Smooth muscle cell of the pulmonary artery (primary cell): ENCODE measurements around the gene ALOX15. TPM values are rescaled to one million over a fixed set of nuclear protein-coding genes. Genes with fewer than 3 reads are reported as not detected.

ENCODE experiments used
- total RNA-seq: library from RNA; depleted of rRNA; stranded (reverse); fragments of >200 nt; gene quantifications from 2 replicates; pipeline ENCODE4 v1.2.3, GENCODE V29; 2014

The ALOX15 gene, protein sequence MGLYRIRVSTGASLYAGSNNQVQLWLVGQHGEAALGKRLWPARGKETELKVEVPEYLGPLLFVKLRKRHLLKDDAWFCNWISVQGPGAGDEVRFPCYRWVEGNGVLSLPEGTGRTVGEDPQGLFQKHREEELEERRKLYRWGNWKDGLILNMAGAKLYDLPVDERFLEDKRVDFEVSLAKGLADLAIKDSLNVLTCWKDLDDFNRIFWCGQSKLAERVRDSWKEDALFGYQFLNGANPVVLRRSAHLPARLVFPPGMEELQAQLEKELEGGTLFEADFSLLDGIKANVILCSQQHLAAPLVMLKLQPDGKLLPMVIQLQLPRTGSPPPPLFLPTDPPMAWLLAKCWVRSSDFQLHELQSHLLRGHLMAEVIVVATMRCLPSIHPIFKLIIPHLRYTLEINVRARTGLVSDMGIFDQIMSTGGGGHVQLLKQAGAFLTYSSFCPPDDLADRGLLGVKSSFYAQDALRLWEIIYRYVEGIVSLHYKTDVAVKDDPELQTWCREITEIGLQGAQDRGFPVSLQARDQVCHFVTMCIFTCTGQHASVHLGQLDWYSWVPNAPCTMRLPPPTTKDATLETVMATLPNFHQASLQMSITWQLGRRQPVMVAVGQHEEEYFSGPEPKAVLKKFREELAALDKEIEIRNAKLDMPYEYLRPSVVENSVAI
- 0.03 TPM in 1 of 2 replicates, not detected in the other for total RNA-seq

GRCh38 chr17:4641297-4642195, at the start of gene ALOX15:
Gene ALOX15 (minus strand): TSS chr17:4641678. CDS start chr17:4641651, 27 bp downstream.

GRCh38 chr17:4584101-4584916, 57.2 kb downstream of the ALOX15 start, which contains the start of gene SMTNL2:
Gene SMTNL2 (plus strand): TSS chr17:4584529. CDS start chr17:4584606, 77 bp downstream.

Other genes with a start within 250 kb of the ALOX15 start
- gene SPNS3, start 207.7 kb downstream of the ALOX15 start, total RNA-seq, result not detected in 2 replicates
- 0.13 and 0.40 TPM in 2 replicates for gene SPNS2, start 142.8 kb downstream of the ALOX15 start, total RNA-seq
- 46.6 and 87.2 TPM in 2 replicates for gene MYBBP1A, start 86.3 kb downstream of the ALOX15 start, total RNA-seq
- not detected in 2 replicates for gene GGT6, start 81.1 kb downstream of the ALOX15 start, total RNA-seq
- 0.72 TPM in 1 of 2 replicates, not detected in the other for gene SMTNL2, start 57.1 kb downstream of the ALOX15 start, total RNA-seq
- 61.6 and 68.2 TPM in 2 replicates for gene PELP1, start 62.5 kb upstream of the ALOX15 start, total RNA-seq
- gene ARRB2, start 69.0 kb upstream of the ALOX15 start, total RNA-seq, result 4.0 and 5.4 TPM in 2 replicates
- 11.4 and 11.7 TPM in 2 replicates for gene MED11, start 89.8 kb upstream of the ALOX15 start, total RNA-seq
- 0.07 and 0.10 TPM in 2 replicates for gene ZMYND15, start 98.2 kb upstream of the ALOX15 start, total RNA-seq
- 4.0 and 4.5 TPM in 2 replicates for gene CXCL16, start 98.2 kb upstream of the ALOX15 start, total RNA-seq
- not detected in 2 replicates for gene TM4SF5, start 130.2 kb upstream of the ALOX15 start, total RNA-seq
- gene VMO1, start 144.7 kb upstream of the ALOX15 start, total RNA-seq, result 0.33 TPM in 2 replicates
- gene GLTPD2, start 147.3 kb upstream of the ALOX15 start, total RNA-seq, result not detected in 2 replicates
- gene PSMB6, start 154.5 kb upstream of the ALOX15 start, total RNA-seq, result 88.0 and 106 TPM in 2 replicates
- gene PLD2, start 165.5 kb upstream of the ALOX15 start, total RNA-seq, result 16.4 and 25.9 TPM in 2 replicates
- gene MINK1, start 191.7 kb upstream of the ALOX15 start, total RNA-seq, result 49.9 and 73.2 TPM in 2 replicates